ENCODE data around the gene GBP3. TPM values are rescaled to one million over a fixed set of nuclear protein-coding genes. Genes with fewer than 3 reads are reported as not detected.
"Not testable (repeated sequence)": the region's sequence is repeated elsewhere in the genome, so short reads cannot be mapped to it uniquely, and the experiment has no call there.

GBP3 gene
- total RNA-seq, 4 donors from 2014 or later = 11.9 to 21.1 (median 16.1) TPM

GRCh38 chr1:88984569-88984968 is 38.1 kb downstream of the GBP3 start:
- Histone ChIP-seq H3K4me1 (peaks cover 19 to 63% (median 59%) of the 10 kb centered on the region in 4 donors), H3K27ac (replicated peaks in 1 of 4) (peak overlapping the region; percentile 35 to 63 (median 52)), H3K4me3 (peak overlapping the region in 2 of 4 donors; percentile 15 to 22), H3K27me3 (no peaks in the 10 kb centered on the region), H3K36me3 (peaks cover 0 to 34% (median 17%) of the 10 kb centered on the region in 4 donors), H3K9me3 (no peaks in the 10 kb centered on the region)
- intact Hi-C loops (cut with DNase I) = loop anchor here (5.0 kb wide), 1 partner anchor 373 kb away; no protein-coding TSS in a partner anchor
- TF ChIP-seq POLR2AphosphoS5 (IDR thresholded peaks at IDR 0.05) (no peak), EP300 (IDR thresholded peaks at IDR 0.05) (no peak), POLR2A (IDR thresholded peaks at IDR 0.05; ENCODE audit: low read depth) (no peak)
- TF ChIP-seq, protein P1, sequence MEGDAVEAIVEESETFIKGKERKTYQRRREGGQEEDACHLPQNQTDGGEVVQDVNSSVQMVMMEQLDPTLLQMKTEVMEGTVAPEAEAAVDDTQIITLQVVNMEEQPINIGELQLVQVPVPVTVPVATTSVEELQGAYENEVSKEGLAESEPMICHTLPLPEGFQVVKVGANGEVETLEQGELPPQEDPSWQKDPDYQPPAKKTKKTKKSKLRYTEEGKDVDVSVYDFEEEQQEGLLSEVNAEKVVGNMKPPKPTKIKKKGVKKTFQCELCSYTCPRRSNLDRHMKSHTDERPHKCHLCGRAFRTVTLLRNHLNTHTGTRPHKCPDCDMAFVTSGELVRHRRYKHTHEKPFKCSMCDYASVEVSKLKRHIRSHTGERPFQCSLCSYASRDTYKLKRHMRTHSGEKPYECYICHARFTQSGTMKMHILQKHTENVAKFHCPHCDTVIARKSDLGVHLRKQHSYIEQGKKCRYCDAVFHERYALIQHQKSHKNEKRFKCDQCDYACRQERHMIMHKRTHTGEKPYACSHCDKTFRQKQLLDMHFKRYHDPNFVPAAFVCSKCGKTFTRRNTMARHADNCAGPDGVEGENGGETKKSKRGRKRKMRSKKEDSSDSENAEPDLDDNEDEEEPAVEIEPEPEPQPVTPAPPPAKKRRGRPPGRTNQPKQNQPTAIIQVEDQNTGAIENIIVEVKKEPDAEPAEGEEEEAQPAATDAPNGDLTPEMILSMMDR (IDR thresholded peaks at IDR 0.05) = no peak
- DNase-seq (ENCODE audit: extremely low spot score) = no peak
- WGBS = 92% methylated on average over 1 of the region's 1 CpG

DNA sequence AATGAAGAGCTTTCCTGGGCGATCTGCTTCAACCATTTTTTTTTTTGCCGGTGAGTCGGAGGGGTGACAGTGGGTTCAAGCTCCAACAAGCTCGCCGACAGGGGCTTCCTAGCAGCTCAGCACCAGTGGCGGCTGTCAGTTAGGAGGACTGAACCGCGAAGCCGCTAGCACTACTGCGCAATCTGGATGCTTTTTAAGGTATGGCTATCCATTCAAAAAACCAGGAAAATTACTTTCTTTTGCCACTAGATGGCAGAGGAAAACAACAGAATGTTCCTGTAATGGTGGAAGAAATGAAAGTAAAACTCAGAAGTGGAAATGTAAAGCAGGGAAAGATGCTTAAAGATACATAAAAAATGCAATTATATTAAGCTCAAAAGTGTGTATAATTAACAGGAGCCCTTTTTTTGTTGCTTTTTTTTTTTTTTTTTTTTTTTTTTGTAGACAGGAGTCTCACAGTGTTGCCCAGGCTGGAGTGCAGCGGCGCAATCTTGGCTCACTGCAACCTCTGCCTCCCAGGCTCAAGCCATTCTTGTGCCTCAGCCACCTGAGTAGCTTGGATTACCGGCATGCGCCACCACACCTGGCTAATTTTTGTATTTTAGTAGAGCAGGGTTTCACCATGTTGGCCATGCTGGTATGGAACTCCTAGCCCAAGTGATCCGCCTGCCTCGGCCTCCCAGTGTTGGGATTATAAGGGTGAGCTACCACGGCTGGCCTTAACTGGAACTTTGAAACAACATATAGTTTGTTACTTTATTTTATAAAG is 38.7 kb downstream of the GBP3 start:
- intact Hi-C loops (cut with DNase I) = loop anchor here (5.0 kb wide), 1 partner anchor 373 kb away; no protein-coding TSS in a partner anchor
- no peaks in the 10 kb centered on the region for H3K9me3 ChIP-seq
- DNase-seq (ENCODE audit: extremely low spot score) = no peak
- H3K27ac ChIP-seq (replicated peaks in 1 of 4) = peak overlapping the region; percentile 35 to 63 (median 52)
- 84% methylated on average over 17 of the region's 17 CpGs for WGBS
- TF ChIP-seq POLR2A (IDR thresholded peaks at IDR 0.05; ENCODE audit: low read depth) (no peak), EP300 (IDR thresholded peaks at IDR 0.05) (no peak)
- TF ChIP-seq, protein P1 (IDR thresholded peaks at IDR 0.05) = peak; percentile 56 to 73 (median 65)
- no peaks in the 10 kb centered on the region for H3K27me3 ChIP-seq
- H3K4me1 ChIP-seq = peaks cover 19 to 66% (median 57%) of the 10 kb centered on the region in 4 donors
- peak overlapping the region in 3 of 4 donors; percentile 1 to 22 (median 15) for H3K4me3 ChIP-seq
- peaks cover 0 to 34% (median 17%) of the 10 kb centered on the region in 4 donors for H3K36me3 ChIP-seq

GRCh38 chr1:88982055-88982454 is 40.6 kb downstream of the GBP3 start:
- intact Hi-C loops (cut with DNase I) = loop anchor here (5.0 kb wide), 1 partner anchor 375 kb away; no protein-coding TSS in a partner anchor
- DNase-seq (ENCODE audit: extremely low spot score) = no peak
- Histone ChIP-seq H3K27ac (replicated peaks in 1 of 4) (no peak overlapping the region), H3K9me3 (no peaks in the 10 kb centered on the region), H3K4me3 (no peak overlapping the region), H3K36me3 (peaks cover 0 to 39% (median 13%) of the 10 kb centered on the region in 4 donors), H3K27me3 (no peaks in the 10 kb centered on the region), H3K4me1 (peaks cover 19 to 66% (median 54%) of the 10 kb centered on the region in 4 donors)
- TF ChIP-seq POLR2A (IDR thresholded peaks at IDR 0.05; ENCODE audit: low read depth) = no peak
- no peak for TF ChIP-seq EP300 (IDR thresholded peaks at IDR 0.05)
- no peak for TF ChIP-seq POLR2AphosphoS5 (IDR thresholded peaks at IDR 0.05)
- TF ChIP-seq, protein P1 (IDR thresholded peaks at IDR 0.05) = no peak

DNA sequence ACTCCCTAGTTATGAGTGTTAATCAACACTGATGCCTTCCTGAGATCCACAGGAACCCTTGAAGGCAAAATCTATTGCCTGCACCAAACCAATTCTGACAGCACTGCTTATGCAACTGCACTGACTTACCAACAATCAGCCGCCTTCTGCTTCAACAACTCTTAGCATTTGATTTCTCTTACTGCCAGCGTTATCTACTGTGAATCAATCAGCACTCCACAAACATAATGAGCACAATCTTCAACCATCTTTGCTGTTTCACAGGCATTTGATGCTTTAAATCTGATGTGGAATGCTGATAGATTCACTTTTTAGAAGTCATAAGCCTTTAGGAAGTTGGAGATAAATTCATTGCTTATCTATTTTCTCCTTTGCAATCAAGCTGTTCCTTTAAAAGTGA is 41.2 kb downstream of the GBP3 start:
- not testable (repeated sequence) for H3K27me3 ChIP-seq; H3K9me3 ChIP-seq; H3K4me3 ChIP-seq; DNase-seq (ENCODE audit: extremely low spot score); H3K27ac ChIP-seq (replicated peaks in 1 of 4)
- Histone ChIP-seq H3K36me3 (peaks cover 0 to 34% (median 11%) of the 10 kb centered on the region in 4 donors), H3K4me1 (peaks cover 19 to 66% (median 54%) of the 10 kb centered on the region in 4 donors)
- intact Hi-C loops (cut with DNase I) = loop anchor here (5.0 kb wide), 1 partner anchor 376 kb away; no protein-coding TSS in a partner anchor
- WGBS = 95% methylated on average over 2 of the region's 2 CpGs

GRCh38 chr1:88980870-88981269 is 41.8 kb downstream of the GBP3 start:
- TF ChIP-seq, protein P1 (IDR thresholded peaks at IDR 0.05) = no peak
- no peak for TF ChIP-seq EP300 (IDR thresholded peaks at IDR 0.05)
- no peak for TF ChIP-seq POLR2AphosphoS5 (IDR thresholded peaks at IDR 0.05)
- TF ChIP-seq POLR2A (IDR thresholded peaks at IDR 0.05; ENCODE audit: low read depth) = no peak
- H3K27ac ChIP-seq (replicated peaks in 1 of 4) = no peak overlapping the region
- H3K4me3 ChIP-seq = no peak overlapping the region
- intact Hi-C loops (cut with DNase I) = loop anchor here (5.0 kb wide), 1 partner anchor 376 kb away; no protein-coding TSS in a partner anchor
- 16% methylated on average over 1 of the region's 1 CpG for WGBS
- no peak for DNase-seq (ENCODE audit: extremely low spot score)
- no peaks in the 10 kb centered on the region for H3K27me3 ChIP-seq
- H3K9me3 ChIP-seq = no peaks in the 10 kb centered on the region
- H3K4me1 ChIP-seq = peaks cover 19 to 60% (median 53%) of the 10 kb centered on the region in 4 donors
- peaks cover 0 to 27% (median 10%) of the 10 kb centered on the region in 4 donors for H3K36me3 ChIP-seq
